ENCODE data around the gene PLEKHG5. TPM values are rescaled to one million over a fixed set of nuclear protein-coding genes. Genes with fewer than 3 reads are reported as not detected.

Gene PLEKHG5
- total and polyA plus RNA-seq, 9 donors: 2.0 to 13.1 (median 9.4) TPM

DNA sequence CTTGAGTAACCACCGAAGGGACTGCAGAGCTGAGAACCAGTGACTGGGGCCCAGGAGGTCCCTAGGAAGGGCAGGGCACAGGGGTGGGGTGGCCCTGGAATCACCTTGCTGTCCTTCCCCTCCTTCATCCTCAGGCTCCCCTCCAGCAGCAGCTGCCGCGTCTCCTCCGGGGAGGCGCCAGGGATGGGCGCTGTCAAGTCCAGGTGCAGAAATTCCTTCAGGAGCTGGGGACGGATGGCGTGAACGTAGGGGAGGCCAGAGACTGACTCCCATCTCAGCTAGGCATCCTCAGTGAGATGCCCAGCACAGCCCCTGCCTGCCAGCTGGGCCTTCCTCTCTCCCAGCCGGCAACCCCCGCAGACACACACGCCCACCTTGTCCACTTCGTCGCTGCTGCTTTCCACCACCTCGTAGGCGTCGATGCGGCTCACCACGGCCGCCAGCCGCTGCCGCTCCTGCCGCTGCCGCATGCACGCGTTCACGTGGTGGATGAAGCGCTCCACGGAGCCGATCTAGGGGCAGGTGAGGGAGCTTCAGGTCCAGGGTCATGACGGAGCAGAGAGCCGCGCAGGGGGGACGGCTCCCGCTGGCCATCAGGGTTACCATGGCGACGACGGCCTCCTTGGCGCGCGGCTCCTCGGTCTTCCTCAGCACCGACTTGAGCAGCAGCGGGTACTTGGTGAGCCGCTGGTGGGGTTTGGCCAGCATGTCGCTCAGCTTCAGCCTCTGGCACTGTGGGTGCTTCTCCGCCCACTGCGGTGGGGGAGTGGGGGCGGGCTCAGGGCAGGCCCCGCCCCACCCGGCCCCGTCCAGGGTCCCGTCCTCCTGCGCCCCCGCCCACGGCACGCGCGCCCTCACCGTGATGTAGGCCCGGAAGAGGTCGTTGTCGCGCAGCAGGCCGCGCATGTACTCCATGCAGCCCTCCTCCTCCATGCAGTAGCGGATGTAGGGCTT is 21.1 kb downstream of the PLEKHG5 start:
- 79 to 86% (median 80%) methylated on average over 59 to 67 of the region's 67 CpGs for WGBS, 3 donors
- H3K36me3 ChIP-seq: no peaks in the 10 kb centered on the region
- no peaks in the 10 kb centered on the region for H3K4me1 ChIP-seq (ENCODE audit: insufficient read depth)
- no peak overlapping the region for H3K27ac ChIP-seq
- TF ChIP-seq POLR2A (IDR thresholded peaks at IDR 0.05): no peak
- no peak for TF ChIP-seq EP300 (IDR thresholded peaks at IDR 0.05)
- TF ChIP-seq, protein P1, sequence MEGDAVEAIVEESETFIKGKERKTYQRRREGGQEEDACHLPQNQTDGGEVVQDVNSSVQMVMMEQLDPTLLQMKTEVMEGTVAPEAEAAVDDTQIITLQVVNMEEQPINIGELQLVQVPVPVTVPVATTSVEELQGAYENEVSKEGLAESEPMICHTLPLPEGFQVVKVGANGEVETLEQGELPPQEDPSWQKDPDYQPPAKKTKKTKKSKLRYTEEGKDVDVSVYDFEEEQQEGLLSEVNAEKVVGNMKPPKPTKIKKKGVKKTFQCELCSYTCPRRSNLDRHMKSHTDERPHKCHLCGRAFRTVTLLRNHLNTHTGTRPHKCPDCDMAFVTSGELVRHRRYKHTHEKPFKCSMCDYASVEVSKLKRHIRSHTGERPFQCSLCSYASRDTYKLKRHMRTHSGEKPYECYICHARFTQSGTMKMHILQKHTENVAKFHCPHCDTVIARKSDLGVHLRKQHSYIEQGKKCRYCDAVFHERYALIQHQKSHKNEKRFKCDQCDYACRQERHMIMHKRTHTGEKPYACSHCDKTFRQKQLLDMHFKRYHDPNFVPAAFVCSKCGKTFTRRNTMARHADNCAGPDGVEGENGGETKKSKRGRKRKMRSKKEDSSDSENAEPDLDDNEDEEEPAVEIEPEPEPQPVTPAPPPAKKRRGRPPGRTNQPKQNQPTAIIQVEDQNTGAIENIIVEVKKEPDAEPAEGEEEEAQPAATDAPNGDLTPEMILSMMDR (IDR thresholded peaks at IDR 0.05): no peak
- H3K27me3 ChIP-seq: no peaks in the 10 kb centered on the region
- intact Hi-C loops (cut with DNase I): no loop called here
- no peak overlapping the region for H3K4me3 ChIP-seq
- no peaks in the 10 kb centered on the region for H3K9me3 ChIP-seq
- no peak for DNase-seq

DNA sequence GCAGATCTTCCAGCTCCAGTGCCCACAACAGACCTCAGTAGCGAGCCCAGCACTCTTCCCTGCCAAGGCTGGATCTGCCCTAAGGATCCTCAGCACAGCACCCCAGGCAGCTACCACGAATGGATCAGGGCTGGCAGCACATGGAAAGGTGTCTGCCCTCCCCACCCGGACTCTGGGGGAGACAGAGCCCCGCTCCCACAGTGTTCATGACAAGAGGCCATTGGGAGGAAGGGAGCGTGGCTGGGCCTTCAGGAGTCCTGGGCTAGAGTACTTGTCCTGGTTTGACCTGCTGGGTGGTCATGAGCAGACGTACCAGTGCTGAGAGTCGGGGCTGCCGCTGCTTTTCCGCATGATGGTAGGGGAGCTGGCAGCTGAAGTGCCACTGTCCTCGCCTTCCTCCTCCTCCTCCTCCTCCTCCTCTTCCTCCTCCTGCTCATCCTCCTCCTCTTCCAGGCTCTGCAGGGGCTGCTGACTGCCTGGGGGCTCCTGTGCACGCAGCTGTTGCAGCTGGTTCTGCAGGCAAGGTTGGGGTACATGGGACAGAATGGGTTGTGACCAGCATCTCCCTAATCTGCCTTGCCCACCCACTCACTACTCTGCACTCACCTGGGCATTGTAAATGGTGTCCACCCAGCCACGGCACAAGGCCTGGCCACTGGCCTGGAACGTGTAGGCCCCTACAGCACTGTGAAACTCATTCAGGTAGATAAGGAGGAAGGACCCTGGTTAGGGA is 22.6 kb downstream of the PLEKHG5 start:
- no peaks in the 10 kb centered on the region for H3K27me3 ChIP-seq
- H3K27ac ChIP-seq: no peak overlapping the region
- H3K36me3 ChIP-seq: no peaks in the 10 kb centered on the region
- DNase-seq: no peak
- TF ChIP-seq POLR2A (IDR thresholded peaks at IDR 0.05): no peak
- TF ChIP-seq, protein P1 (IDR thresholded peaks at IDR 0.05): no peak
- H3K4me1 ChIP-seq (ENCODE audit: insufficient read depth): no peaks in the 10 kb centered on the region
- H3K4me3 ChIP-seq: no peak overlapping the region
- intact Hi-C loops (cut with DNase I): no loop called here
- 90 to 93% (median 90%) methylated on average over 13 of the region's 13 CpGs for WGBS, 3 donors
- no peaks in the 10 kb centered on the region for H3K9me3 ChIP-seq

DNA sequence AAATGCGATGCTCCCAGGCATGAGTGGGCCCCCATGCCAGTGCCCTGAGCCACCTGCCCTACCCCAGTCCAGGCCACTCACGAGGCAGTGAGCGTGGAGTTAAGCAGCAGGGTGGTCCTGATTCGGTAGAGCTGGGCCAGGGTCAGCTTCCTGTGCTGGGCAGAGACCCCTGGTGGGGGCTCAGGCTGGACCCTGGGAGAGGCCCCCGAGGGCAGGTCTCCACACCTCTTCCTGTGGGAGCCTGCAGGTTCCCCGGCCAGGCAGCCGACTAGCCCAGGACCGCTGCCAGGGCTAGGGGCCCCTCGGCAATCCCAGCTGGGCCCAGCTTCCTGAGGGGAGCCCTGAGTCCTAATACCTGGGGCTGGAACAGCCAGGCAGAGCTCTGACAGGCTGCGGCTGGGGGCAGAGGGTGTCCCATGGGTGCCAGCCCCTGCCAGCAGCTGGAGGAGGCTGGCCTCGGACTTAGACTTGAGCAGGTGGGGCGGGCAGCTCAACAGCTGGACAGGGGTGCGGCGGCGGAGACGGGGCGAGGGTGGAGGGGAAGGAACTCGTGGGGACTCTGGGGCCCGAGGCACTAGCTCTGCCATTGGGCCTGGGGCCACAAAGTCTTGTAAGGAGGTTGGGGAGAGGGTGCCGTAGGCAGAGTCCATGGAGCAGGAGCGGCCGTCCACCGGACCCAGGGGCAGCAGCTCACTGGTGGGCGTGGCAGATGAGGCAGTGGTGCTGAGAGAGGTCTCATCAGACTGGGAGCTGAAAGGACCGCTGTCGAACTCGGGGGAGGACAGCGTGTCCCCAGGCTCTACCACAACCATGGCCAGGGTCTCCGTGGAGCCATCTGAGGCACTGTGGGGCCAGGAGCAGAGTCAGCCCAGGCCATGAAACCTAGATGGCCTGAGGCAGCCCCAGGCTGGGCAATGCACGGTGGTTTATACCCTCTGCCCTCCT is 23.5 kb downstream of the PLEKHG5 start:
- no peaks in the 10 kb centered on the region for H3K36me3 ChIP-seq
- no peaks in the 10 kb centered on the region for H3K9me3 ChIP-seq
- H3K4me3 ChIP-seq: no peak overlapping the region
- DNase-seq: no peak
- 88 to 94% (median 89%) methylated on average over 29 to 30 of the region's 30 CpGs for WGBS, 3 donors
- TF ChIP-seq EP300 (IDR thresholded peaks at IDR 0.05): no peak
- TF ChIP-seq, protein P1 (IDR thresholded peaks at IDR 0.05): no peak
- no peak for TF ChIP-seq POLR2A (IDR thresholded peaks at IDR 0.05)
- no peaks in the 10 kb centered on the region for H3K27me3 ChIP-seq
- H3K4me1 ChIP-seq (ENCODE audit: insufficient read depth): no peaks in the 10 kb centered on the region
- no peak overlapping the region for H3K27ac ChIP-seq
- intact Hi-C loops (cut with DNase I): no loop called here

DNA sequence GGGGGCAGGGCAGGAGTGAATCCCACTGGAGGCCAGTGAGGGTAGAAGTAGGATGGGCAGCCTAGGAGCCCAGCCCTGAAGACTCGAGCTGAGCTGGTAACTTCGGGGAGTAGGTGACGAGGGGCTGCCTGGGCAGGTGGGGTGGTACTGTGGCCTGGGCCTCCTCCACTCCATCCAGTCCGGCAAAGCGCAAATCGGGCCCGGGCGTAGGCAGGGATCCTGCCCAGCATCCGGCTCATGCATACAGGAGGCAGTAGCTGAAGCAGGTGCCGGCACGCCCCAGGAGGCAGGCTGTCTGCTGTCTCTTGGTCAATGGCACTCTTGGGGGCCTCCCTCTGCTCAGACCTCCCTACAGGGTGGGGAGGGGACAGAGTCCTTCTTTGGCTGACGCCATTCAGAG is 24.2 kb downstream of the PLEKHG5 start:
- no peak for TF ChIP-seq EP300 (IDR thresholded peaks at IDR 0.05)
- TF ChIP-seq, protein P1 (IDR thresholded peaks at IDR 0.05): no peak
- TF ChIP-seq POLR2A (IDR thresholded peaks at IDR 0.05): no peak
- Histone ChIP-seq H3K36me3 (no peaks in the 10 kb centered on the region), H3K27ac (no peak overlapping the region), H3K4me1 (ENCODE audit: insufficient read depth) (no peaks in the 10 kb centered on the region), H3K4me3 (no peak overlapping the region), H3K27me3 (no peaks in the 10 kb centered on the region), H3K9me3 (no peaks in the 10 kb centered on the region)
- DNase-seq: no peak
- intact Hi-C loops (cut with DNase I): no loop called here
- 96 to 98% (median 97%) methylated on average over 12 of the region's 12 CpGs for WGBS, 3 donors
